Measurements from ENCODE around the gene MYO6. TPM values are rescaled to one million over a fixed set of nuclear protein-coding genes. Genes with fewer than 3 reads are reported as not detected.

MYO6 gene
- total RNA-seq, 4 donors from 2014 or later = 22.1 to 27.7 (median 25.5) TPM

GRCh38 chr6:75892384-75892783 lies 143.3 kb downstream of the MYO6 start:
- TF ChIP-seq CTCF (IDR thresholded peaks at IDR 0.05; ENCODE audit: low read depth) = no peak

- TF ChIP-seq CTCF (IDR thresholded peaks at IDR 0.05; ENCODE audit: low read depth) = no peak
Observed at GRCh38 chr6:75893058-75893775, 144.2 kb downstream of the MYO6 start.

- no peak for TF ChIP-seq CTCF (IDR thresholded peaks at IDR 0.05; ENCODE audit: low read depth)
Observed at GRCh38 chr6:75893776-75894152, 144.7 kb downstream of the MYO6 start.

GRCh38 chr6:75896526-75896925 lies 147.5 kb downstream of the MYO6 start:
- no peak for TF ChIP-seq CTCF (IDR thresholded peaks at IDR 0.05; ENCODE audit: low read depth)

GRCh38 chr6:75906871-75907270 lies 157.8 kb downstream of the MYO6 start:
- TF ChIP-seq CTCF (IDR thresholded peaks at IDR 0.05; ENCODE audit: low read depth) = no peak

- no peak for TF ChIP-seq CTCF (IDR thresholded peaks at IDR 0.05; ENCODE audit: low read depth)
Observed at GRCh38 chr6:75907444-75907843, 158.4 kb downstream of the MYO6 start.

GRCh38 chr6:75913040-75913439 lies 164.0 kb downstream of the MYO6 start:
- no peak for TF ChIP-seq CTCF (IDR thresholded peaks at IDR 0.05; ENCODE audit: low read depth)

All from subcutaneous adipose tissue (tissue), 4 donors.